NCI-H82 (cell line): ENCODE data around the gene ROS1.
"Not testable (repeated sequence)": the region's sequence is repeated elsewhere in the genome, so short reads cannot be mapped to it uniquely, and the experiment has no call there.

Experiments
- DNase-seq: peaks from one replicate; lab custom pipeline; 2025; lab: John Stamatoyannopoulos, UW

ROS1 gene

GRCh38 chr6:117425431-117426153 lies at the start of gene ROS1:
Gene ROS1, minus strand, starts transcription at chr6:117425942. Its CDS starts 286 bp downstream, at chr6:117425656.
- no peak for DNase-seq

- DNase-seq: no peak
Observed at GRCh38 chr6:117473401-117473800, 47.7 kb upstream of the ROS1 start.

GRCh38 chr6:117472667-117473066 lies 46.9 kb upstream of the ROS1 start:
- no peak for DNase-seq

GRCh38 chr6:117469791-117470190 lies 44.0 kb upstream of the ROS1 start:
- no peak for DNase-seq

DNA sequence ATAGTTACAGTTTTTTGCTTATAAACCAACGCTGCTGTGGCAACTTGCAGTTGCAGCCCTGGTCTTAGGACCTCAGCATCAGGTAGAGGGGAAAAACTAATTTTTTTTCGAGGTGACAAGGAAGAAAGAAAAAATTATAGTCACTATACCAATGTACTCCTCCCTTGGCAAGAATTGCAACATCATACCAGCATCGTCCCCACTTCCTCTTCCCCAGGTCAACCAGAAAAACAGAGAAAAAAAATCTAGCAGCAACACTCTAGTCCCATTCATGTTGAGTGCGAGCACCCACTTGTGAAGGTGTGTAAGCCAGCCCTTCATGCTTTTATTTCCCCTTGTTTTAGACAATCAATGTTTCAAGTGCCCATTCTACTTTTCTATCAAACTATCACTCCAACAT lies 43.6 kb upstream of the ROS1 start:
- DNase-seq: no peak

DNA sequence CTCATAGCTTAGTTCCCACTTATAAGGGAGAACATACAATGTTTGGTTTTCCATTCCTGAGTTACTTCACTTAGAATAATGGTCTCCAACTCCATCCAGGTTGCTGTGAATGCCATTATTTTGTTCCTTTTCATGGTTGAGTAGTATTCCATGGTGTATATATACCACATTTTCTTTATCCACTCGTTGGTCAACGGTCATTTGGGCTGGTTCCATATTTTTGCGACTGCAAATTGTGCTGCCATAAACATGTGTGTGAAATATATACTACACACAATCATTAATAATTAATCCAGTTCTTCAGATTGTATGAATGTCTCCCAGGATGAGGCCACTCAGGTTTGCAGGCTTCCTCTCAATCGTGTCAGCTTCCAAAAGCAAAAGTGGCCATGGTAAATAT lies 42.8 kb upstream of the ROS1 start:
- not testable (repeated sequence) for DNase-seq

- no peak for DNase-seq
Observed at GRCh38 chr6:117467876-117468275, 42.1 kb upstream of the ROS1 start.

GRCh38 chr6:117465691-117466090 lies 39.9 kb upstream of the ROS1 start:
- DNase-seq: no peak

- DNase-seq: no peak
Observed at GRCh38 chr6:117464700-117465099, 39.0 kb upstream of the ROS1 start.

DNA sequence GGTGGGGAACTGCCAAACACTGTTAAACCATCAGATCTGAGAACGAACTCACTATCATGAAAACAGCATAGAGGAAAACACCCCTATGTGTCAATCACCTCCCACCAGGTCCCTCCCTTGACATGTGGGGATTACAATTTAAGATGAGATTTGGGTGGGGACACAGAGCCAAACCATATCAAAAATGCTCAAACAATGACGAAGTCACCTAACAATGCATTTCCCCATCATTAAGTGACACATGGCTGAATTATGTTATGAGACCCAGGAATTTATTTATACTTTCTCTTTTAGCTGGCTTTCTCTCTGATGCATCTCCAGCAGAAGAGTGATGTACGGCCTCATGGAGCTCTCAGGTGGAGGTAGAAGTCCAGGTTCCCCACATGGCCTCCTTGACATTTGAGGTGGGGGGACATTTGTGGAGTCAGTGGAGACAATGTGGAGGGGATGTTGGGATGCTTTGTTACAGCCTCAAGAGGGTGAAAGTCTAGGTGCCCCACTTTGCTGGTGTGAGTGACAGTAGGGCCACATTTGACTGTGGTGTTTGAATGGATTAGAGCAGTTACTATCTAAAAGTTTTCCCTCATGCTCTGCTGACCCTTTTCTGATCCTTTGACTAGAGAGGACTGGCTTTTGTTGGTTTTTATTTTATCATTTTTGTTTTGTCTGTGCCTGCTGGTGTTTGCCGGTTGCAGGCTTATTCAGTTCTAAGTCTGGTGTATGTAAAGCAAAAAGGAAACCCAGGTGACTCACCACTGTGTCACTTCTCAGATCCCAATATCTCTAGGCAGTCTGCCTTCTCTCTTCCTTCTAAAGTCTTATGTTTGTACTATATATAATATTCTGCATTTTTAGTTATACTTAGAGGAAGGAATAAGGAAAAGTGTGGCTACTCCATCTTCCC lies 38.3 kb upstream of the ROS1 start:
- DNase-seq: no peak

DNA sequence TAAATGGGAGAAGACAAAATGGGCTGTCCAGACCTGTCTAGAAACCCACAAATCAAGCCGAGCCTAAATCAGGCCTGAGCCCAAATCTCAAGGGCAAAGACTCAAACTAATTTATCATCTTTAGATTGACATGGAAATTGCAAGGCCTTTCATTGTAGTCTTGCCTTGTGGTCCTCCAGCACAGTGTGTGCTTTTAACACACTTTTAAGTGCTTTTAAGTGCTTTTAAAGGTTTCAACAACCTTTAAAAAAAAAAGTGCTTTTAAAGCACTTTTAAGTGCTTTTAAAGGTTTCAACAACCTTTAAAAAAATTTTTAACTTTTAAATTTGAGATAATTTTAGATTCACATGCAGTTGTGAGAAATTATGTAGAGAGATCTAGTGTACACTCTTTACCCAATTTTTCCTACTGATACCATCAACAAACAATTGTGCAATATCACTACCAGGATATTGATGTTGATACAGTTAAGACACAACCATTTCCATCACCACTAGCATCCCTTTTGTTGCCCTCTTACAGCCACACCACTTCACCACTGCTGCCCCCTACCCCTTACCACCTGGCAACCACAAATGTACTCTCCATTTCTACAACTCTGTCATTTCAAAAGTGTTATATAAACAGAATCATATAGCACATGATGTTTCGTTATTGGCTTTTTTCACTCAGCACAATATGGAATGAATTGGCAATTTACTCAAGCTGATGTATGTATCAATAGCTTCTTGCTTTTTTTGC lies 33.6 kb upstream of the ROS1 start:
- no peak for DNase-seq

GRCh38 chr6:117456998-117457397 lies 31.3 kb upstream of the ROS1 start:
- no peak for DNase-seq

DNA sequence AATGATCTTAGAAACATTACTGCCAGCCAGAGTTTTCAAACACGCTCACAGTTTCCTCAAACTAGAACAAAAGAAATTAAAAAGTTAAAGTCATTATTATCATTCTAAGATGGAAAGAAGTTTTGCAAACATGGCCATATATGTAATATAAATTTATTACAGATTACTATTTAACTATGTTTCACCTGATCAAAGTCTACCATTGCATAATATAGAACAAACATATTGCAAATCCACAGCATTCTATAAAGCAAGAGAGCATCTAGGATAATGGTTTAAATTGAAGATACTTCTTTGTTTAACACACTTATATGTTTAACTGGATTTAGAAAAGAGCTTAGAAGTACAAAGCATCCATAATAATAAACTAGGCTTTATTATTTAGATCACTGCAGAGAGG lies 30.5 kb upstream of the ROS1 start:
- no peak for DNase-seq

DNA sequence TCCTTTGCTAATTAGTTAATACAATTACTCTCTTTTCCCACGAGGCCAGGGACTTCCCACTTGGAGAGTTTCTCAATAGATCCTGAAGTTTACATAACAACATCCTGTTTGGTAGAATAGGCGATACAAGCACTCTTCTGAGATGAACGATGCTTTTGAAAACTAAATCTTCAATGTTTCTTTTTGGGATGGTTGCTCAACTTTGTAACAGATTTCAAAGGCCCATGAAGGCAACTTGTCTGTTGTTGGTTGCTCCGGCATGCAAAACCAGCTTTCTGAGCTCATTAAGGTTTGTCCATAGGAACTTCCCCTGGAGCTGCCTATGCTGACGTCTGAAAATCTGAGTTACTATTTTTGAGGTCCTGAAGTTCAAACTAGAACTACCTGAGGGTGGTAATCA lies 25.9 kb upstream of the ROS1 start:
- DNase-seq: peak; percentile 7

DNA sequence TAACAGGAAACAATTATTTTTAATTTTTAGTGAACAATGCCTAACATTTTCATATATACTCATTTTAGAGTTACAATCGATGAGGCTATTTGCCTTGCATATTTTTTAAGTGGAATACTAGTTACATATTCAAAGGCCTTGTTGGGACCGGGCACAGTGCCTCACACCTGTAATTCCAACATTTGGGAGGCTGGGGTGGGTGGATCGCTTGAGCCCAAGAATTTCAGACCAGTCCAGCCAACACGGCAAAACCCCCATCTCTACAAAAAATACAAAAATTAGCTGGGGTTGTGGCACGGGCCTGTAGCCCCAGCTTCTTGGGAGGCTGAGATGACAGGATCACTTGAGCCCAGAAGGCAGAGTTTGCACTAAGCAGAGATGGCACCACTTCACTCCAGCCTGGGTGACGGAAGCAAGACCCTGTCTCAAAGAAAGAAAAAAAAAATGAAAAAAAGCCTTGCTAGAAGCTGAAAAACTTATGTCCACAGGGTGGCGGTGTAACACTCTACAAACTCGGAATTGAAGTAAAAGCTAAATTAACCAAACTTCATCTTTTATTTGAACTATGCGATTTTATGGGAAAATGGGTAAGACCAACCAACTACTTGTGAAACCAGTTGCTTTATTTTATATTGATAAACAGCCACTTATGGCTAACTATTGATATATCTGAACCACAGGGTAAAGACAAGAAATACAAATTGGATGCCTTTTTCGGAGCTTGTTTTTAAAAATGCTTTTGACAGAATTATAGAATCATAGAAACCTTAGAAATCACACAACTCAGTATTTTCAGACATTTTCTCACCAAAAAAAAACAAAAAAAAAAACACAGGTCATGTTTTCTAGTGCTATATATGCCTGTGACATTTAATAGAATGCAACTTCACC lies 24.1 kb upstream of the ROS1 start:
- peak; percentile 60 for DNase-seq

DNA sequence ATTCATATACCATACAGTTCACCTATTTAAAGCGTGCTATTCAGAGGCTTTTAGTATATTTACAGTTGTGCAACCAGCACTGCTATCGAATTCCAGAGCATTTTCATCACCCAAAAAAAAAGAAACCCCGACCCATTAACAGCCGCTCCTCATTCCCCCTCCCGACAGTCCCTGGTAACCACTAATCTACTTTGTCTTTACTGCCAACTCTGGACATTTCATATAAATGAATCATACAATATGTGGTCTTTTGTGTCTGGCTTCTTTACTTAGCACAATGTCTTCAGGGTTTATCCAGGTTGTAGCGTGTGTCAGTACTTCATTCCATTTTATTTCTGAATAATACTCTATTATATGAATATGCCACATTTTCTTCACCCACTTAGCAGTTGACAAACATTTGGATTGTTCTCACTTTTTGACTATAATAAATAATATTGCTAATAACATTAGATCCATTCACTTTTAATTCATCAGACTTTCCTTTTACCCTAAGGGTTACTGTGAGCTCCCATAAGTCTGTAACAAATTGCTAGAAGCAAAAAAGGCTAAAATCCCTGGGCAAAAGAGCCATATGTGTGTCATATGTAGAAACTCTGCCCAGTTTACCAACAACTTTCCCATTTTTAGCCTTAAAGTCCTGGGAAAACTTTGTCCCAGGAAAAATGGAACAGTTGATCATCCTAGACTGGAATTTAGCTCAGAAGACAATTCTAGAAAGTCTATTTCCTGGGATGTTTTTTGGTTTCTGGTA lies 23.2 kb upstream of the ROS1 start:
- DNase-seq: no peak

- DNase-seq: no peak
Observed at GRCh38 chr6:117448011-117448410, 22.3 kb upstream of the ROS1 start.

DNA sequence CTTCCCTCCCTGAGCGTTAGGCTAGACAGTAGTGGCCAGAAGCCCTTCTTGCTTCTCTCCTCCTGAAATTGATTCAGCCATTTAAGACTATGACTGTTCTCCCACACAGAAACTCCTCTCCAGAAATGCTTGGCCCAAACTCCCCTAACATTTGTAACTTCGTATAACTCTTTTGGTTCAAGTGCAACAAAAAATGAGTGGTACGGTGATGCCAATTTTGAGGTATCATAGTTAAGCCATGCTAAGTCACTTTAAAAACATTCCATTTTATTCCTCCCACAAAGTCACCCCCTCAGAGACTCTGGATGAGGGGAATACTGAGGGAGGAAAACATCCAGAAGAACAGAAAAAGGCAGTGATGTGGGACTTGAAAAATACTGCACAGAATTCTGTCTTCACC lies 21.1 kb upstream of the ROS1 start:
- no peak for DNase-seq

DNA sequence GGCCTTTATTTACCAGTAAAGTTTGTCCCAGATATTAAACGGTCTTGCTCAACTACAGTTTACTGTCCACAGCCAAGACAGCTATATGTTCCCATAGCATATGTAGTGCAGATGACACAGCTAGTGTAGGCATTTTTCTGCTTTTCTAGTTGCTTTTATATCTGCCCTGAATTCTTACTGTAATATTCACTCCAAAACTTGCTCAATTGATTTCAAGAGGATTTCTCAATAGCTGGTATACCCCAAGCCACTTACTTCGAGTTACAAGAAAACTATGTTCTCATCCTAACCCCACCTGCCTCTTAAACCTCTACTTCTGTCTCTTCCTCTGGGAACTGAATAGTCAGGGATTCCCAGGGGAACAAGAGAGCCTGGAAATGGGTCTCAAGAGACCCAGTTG lies 18.9 kb upstream of the ROS1 start:
- no peak for DNase-seq

DNA sequence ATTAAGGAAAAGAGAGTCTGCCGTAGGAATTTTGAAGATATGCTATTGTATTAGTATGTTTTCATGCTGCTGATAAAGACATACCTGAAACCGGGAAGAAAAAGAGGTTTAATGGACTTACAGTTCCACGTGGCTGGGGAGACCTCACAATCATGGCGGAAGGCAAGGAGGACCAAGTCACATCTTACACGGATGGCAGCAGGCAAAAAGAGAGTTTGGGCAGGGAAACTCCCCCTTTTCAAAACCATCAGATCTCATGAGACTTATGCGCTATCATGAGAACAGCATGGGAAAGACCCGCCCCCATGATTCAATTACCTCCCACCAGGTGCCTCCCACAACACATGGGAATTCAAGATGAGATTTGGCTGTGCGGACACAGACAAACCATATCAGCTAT lies 16.6 kb upstream of the ROS1 start:
- DNase-seq: not testable (repeated sequence)

DNA sequence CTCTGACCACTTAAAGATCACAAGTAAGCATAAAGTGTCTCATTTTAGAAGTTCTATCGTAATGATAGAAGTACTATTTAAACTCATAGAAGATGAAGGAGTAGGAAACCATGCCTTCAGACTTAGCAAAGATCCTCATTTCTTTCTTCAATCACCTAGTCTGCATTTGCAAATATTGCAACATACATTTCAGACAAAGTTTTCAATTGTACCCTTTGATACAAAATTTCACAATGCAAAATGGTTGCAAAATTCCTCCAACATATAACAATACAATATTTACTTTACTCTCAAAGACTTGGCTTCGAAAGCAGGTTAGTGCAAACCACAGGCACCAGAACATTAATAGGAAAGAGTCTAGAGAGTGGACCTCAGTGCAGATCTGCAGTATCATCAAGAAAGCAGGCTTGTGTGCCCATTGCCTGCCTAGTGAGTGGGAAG lies 16.1 kb upstream of the ROS1 start:
- no peak for DNase-seq
